Right cardiac atrium (tissue), 5 donors: Measurements from ENCODE around the gene MOAP1. TPM values are rescaled to one million over a fixed set of nuclear protein-coding genes. Genes with fewer than 3 reads are reported as not detected.
"Not testable (repeated sequence)": the region's sequence is repeated elsewhere in the genome, so short reads cannot be mapped to it uniquely, and the experiment has no call there.

Experiments used
- ATAC-seq, 2 donors: fragments of 200-7000 bp; cut with Tn5 transposase; one replicate each; pipeline versions ENCODE4 v1.8.0 to v1.9.1; 2020; ENCODE audit warnings: moderate library complexity in 2 of 2, mild to moderate bottlenecking in 1 of 2
- DNase-seq, 3 donors: peaks; one replicate each; pipeline ENCODE4 v3.0.0-alpha.2; 2020
- H3K27ac ChIP-seq: one replicate; pipeline ENCODE4 v1.5.1; 2013; ENCODE audit warnings: mild to moderate bottlenecking, low read length, control low read depth, moderate library complexity
- H3K27me3 ChIP-seq: one replicate; pipeline ENCODE4 v1.6.1; 2013; ENCODE audit not compliant: control insufficient read depth, insufficient read depth
- H3K4me1 ChIP-seq: one replicate; pipeline ENCODE4 v1.6.1; 2013; ENCODE audit warnings: low read length; ENCODE audit not compliant: control insufficient read depth, insufficient read depth
- H3K4me3 ChIP-seq: one replicate; pipeline ENCODE4 v1.5.1; 2013; ENCODE audit warnings: low read length, control low read depth
- H3K9me3 ChIP-seq: one replicate; pipeline ENCODE4 v1.6.1; 2013; ENCODE audit warnings: low read length; ENCODE audit not compliant: control insufficient read depth
- WGBS: extraction: QIAGEN DNeasy Blood & Tissue Kit; methylation state at CpG from one replicate; pipeline ENCODE4 v1.1.7; 2013; 5-methylcytosine and 5-hydroxymethylcytosine counted together
- intact Hi-C, 4 donors: fragments of 100-400 bp; cut with DNase I; formaldehyde crosslinking; loops; one replicate each; pipeline versions ENCODE4 v1.11.0 to v1.14.0; 2022 to 2023
- polyA plus RNA-seq: library from polyadenylated mRNA; stranded (reverse); fragments of 200-250 nt; gene quantifications from one replicate; pipeline ENCODE4 v1.2.3, GENCODE V29; 2013
- total RNA-seq, 4 donors: library from RNA; stranded (reverse); fragmentation: NEBNext Ultra II Directional; extraction: Animal tissue kit (Norgen Biotek cat#: 25700); gene quantifications; one replicate each; pipeline ENCODE4 v1.2.1, GENCODE V29; 2021
- donor health status: healthy with polysubstance abuse.
- donor health status: DM: no; HTN: yes; CAD: no.
- donor health status: DM: no; HTN: no; CAD: no.
- donor health status: DM: no; HTN: yes; CAD: no; lungs with severe emphysema.
- donor health status: DM: yes; HTN: yes; CAD: no.

The MOAP1 gene
- total and polyA plus RNA-seq, 5 donors: 45.7 to 63.0 (median 53.6) TPM

- Histone ChIP-seq H3K4me1 (no peaks in the 10 kb centered on the region), H3K9me3 (no peaks in the 10 kb centered on the region), H3K27ac (no peak overlapping the region), H3K27me3 (no peaks in the 10 kb centered on the region), H3K4me3 (no peak overlapping the region)
- no peak for ATAC-seq
- 61% methylated on average over 4 of the region's 4 CpGs for WGBS
- intact Hi-C loops: no loop called here
- no peak for DNase-seq
These were observed 23.2 kb downstream of the MOAP1 start for GRCh38 chr14:93161411-93161940.

- ATAC-seq: peak in 1 of 2 donors; percentile 21
- H3K4me1 ChIP-seq: no peaks in the 10 kb centered on the region
- no peak for DNase-seq
- no peak overlapping the region for H3K27ac ChIP-seq
- H3K9me3 ChIP-seq: no peaks in the 10 kb centered on the region
- no peaks in the 10 kb centered on the region for H3K27me3 ChIP-seq
- no peak overlapping the region for H3K4me3 ChIP-seq
- 33% methylated on average over 4 of the region's 4 CpGs for WGBS
- intact Hi-C loops: no loop called here
These were observed 24.3 kb downstream of the MOAP1 start for GRCh38 chr14:93160353-93160801.

GRCh38 chr14:93159625-93160352 lies 24.9 kb downstream of the MOAP1 start:
- not testable (repeated sequence) for H3K4me1 ChIP-seq, H3K9me3 ChIP-seq, ATAC-seq, H3K27me3 ChIP-seq, DNase-seq, H3K27ac ChIP-seq, H3K4me3 ChIP-seq
- intact Hi-C loops: loop anchor here in 1 of 4 donors (10.0 kb wide), 1 partner anchor 285 kb away; no protein-coding TSS in a partner anchor
- WGBS: 61% methylated on average over 5 of the region's 5 CpGs

DNA sequence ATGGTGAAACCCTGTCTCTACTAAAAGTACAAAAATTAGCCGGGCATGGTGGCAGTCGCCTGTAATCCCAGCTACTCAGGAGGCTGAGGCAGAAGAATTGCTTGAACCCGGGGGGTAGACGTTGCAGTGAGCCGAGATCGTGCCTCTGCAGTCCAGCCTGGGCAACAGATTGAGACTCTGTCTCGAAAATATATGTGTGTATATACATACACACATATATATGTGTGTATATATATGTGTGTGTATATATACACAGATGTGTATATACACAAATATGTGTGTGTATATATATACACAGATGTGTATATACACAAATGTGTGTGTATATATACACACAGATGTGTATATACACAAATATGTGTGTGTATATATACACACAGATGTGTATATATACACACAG lies 26.3 kb downstream of the MOAP1 start:
- intact Hi-C loops: loop anchor here in 1 of 4 donors (10.0 kb wide), 1 partner anchor 284 kb away; no protein-coding TSS in a partner anchor
- not testable (repeated sequence) for DNase-seq

DNA sequence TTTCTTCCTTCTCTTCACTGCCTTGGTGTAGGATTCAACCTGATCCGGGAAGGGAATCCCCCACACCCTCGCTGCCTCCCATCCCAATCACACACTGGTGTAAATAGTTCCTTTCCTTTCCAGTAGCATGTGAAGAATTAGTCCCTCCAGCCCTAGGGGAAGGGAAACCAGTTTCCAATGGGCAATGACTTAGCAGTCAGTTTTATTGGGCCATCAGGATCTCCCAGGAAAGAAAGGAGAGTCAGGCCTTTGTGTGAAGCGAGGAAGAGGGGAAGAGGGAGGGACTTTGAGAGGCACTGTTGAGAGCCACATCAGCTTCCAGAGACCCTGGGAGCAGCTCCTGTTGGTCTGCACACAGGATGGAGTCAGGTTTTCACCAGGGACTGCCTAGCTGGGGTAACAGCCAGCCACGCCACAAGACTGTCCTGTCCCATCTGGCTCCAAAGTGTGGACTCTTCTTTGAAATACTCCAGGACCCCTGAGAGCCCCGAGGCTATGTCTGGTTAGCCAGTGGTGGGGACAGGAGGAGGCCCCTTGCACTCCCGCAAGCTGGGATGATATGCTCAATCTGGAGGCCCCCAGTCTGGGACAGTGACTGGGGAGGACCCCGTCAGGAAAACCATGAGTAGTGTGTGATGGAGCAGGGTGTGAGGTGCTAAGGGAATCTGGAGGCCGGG lies 27.9 kb downstream of the MOAP1 start:
- Histone ChIP-seq H3K27ac (no peak overlapping the region), H3K4me3 (no peak overlapping the region), H3K27me3 (no peaks in the 10 kb centered on the region), H3K9me3 (no peaks in the 10 kb centered on the region), H3K4me1 (no peaks in the 10 kb centered on the region)
- ATAC-seq (no peak), DNase-seq (no peak)
- intact Hi-C loops: loop anchor here in 1 of 4 donors (10.0 kb wide), 1 partner anchor 282 kb away; no protein-coding TSS in a partner anchor
- 81% methylated on average over 8 of the region's 8 CpGs for WGBS

More for the DNA sequence above, 26.3 kb downstream of the MOAP1 start:
- H3K27ac ChIP-seq, H3K27me3 ChIP-seq, H3K4me3 ChIP-seq, ATAC-seq, H3K9me3 ChIP-seq, H3K4me1 ChIP-seq: not testable (repeated sequence)
- WGBS: 93% methylated on average over 7 of the region's 7 CpGs

DNA sequence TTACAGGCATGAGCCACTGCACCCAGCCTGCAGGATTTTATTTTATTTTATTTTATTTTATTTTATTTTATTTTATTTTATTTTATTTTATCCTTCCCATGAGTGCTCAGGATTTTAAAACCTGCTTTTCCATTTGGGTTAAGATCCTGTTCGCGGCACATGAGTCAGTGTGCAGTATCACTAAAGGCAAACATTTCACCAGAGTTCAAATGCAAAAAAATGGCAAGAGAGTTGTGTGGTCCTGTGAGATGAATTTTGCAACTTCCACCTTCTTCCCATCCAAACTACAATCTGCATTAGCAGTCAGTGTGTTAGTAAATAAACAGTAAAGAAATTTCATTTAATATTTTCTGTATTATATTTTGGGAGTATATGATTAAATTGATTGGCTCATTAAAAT lies 29.0 kb downstream of the MOAP1 start:
- intact Hi-C loops: loop anchor here in 1 of 4 donors (10.0 kb wide), 1 partner anchor 281 kb away; no protein-coding TSS in a partner anchor
- WGBS: 79% methylated on average over 2 of the region's 2 CpGs
- Histone ChIP-seq H3K27ac (no peak overlapping the region), H3K9me3 (no peaks in the 10 kb centered on the region), H3K4me3 (no peak overlapping the region), H3K4me1 (no peaks in the 10 kb centered on the region), H3K27me3 (no peaks in the 10 kb centered on the region)
- no peak for DNase-seq
- no peak for ATAC-seq

GRCh38 chr14:93153121-93153520 lies 31.6 kb downstream of the MOAP1 start:
- ATAC-seq (no peak), DNase-seq (no peak)

DNA sequence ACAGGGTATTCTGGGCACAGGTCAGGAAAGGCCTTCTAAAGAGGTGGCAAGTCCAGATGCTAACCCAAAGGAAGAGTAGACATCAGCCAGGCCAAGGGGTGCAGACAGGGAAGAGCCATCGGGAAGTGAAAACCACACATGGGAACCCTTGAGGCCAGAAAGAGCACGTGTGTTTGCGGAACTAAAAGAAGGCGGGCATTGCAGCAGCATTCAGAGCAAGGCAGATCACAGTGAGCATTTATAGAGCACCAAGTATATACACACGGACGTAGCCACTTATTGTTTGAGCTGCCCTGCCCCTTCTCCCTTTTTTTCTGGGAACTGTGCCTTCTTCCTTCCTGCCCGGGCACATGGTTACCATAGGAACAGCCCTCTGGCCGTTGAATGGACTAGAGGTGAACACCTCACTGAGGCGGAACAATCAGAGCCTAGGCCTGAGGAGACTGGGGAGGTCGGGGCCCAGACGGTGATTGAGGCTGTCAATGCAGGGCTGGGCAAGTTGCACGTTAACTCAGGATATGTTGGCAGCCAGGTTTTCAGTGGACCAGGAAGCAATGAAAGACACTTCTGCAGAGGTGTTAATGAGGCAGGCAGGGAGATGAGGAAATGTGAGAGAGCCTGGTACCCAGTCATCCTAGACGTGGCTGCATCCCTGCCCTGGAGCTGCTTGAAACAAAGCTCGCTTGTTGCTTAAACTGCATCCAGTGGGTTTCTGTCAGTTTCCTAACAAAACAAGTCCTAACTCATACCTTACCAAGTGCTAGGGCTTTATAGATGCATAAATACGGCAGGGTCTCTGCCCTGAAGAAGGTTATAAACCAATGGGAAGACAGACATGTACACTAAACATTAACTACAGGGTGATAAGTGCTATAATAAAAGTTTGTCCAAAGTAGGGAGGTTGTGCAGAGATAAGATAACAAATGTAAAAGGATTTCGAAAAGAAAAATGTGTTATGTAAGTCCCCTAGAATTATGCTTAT lies 34.2 kb downstream of the MOAP1 start:
- Histone ChIP-seq H3K27me3 (no peaks in the 10 kb centered on the region), H3K9me3 (no peaks in the 10 kb centered on the region), H3K4me1 (no peaks in the 10 kb centered on the region), H3K4me3 (no peak overlapping the region), H3K27ac (no peak overlapping the region)
- no peak for DNase-seq
- intact Hi-C loops: loop anchor here in 1 of 4 donors (10.0 kb wide), 1 partner anchor 276 kb away; no protein-coding TSS in a partner anchor
- 46% methylated on average over 16 of the region's 16 CpGs for WGBS
- ATAC-seq: peak; percentile 26 to 54

More at GRCh38 chr14:93153121-93153520, 31.6 kb downstream of the MOAP1 start:
- WGBS: 74% methylated on average over 7 of the region's 7 CpGs
- H3K27me3 ChIP-seq: no peaks in the 10 kb centered on the region
- H3K4me1 ChIP-seq: no peaks in the 10 kb centered on the region
- H3K27ac ChIP-seq: no peak overlapping the region
- H3K9me3 ChIP-seq: no peaks in the 10 kb centered on the region
- intact Hi-C loops: loop anchor here in 1 of 4 donors (10.0 kb wide), 1 partner anchor 278 kb away; no protein-coding TSS in a partner anchor
- no peak overlapping the region for H3K4me3 ChIP-seq

DNA sequence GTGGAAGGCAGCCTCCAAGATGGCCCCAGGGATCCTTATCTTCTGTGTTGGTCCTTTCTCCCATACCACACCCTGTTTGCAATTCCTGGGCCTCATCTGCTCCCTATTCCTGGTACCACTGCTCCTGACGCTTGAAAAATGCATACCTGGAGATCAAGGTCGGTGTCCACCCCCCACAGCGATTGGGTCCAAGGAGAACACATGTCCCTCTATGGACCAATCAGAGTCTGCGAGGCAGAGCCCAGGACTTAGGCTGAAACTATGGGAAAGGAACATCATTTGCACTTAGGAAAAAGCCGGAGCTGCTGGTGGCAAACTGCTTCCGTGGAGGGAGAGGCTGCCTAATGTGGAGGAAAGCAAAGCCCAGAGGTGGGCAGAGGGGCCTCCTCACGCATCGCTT lies 35.7 kb downstream of the MOAP1 start:
- intact Hi-C loops: loop anchor here in 1 of 4 donors (10.0 kb wide), 1 partner anchor 264 kb away; no protein-coding TSS in a partner anchor
- no peak for ATAC-seq

GRCh38 chr14:93146119-93146518 lies 38.6 kb downstream of the MOAP1 start:
- Histone ChIP-seq H3K27me3 (no peaks in the 10 kb centered on the region), H3K4me3 (no peak overlapping the region), H3K4me1 (no peaks in the 10 kb centered on the region), H3K9me3 (no peaks in the 10 kb centered on the region), H3K27ac (no peak overlapping the region)
- intact Hi-C loops: loop anchor here in 1 of 4 donors (10.0 kb wide), 1 partner anchor 261 kb away; no protein-coding TSS in a partner anchor
- ATAC-seq: no peak
- WGBS: 79% methylated on average over 9 of the region's 9 CpGs
- DNase-seq: no peak

More for the DNA sequence above, 35.7 kb downstream of the MOAP1 start:
- Histone ChIP-seq H3K27ac (no peak overlapping the region), H3K27me3 (no peaks in the 10 kb centered on the region), H3K4me3 (no peak overlapping the region), H3K4me1 (no peaks in the 10 kb centered on the region), H3K9me3 (no peaks in the 10 kb centered on the region)
- WGBS: 89% methylated on average over 8 of the region's 8 CpGs
- DNase-seq: no peak
